Spleen (tissue), 7 donors: ENCODE measurements around the gene UQCRC2.

Experiments
- POLR2A ChIP-seq, 3 donors: fragments of 450-650 bp; IDR thresholded peaks; one replicate each; pipeline ENCODE4 v1.5.1; 2017; ENCODE audit warnings: antibody characterized with exemption in 3 of 3, mild to moderate bottlenecking in 1 of 3
- POLR2AphosphoS5 ChIP-seq, 3 donors: sonication (generic); formaldehyde crosslinking; IDR thresholded peaks; one replicate each; pipeline ENCODE4 v1.5.1; 2017; ENCODE audit warnings: antibody characterized with exemption in 3 of 3
- TF ChIP-seq, protein P1 (sequence below), 11 experiments: fragments of 200-600 bp in 7 of 11; fragments of 450-650 bp in 4 of 11; sonication (generic) in 4 of 11; IDR thresholded peaks in 8 of 11; conservative IDR thresholded peaks in 3 of 11; 1 replicate in 7 of 11; 2 replicates in 4 of 11; pipeline versions ENCODE4 v1.4.0 to v1.8.0; 2016 to 2021; ENCODE audit warnings: antibody characterized with exemption in 11 of 11, inconsistent platforms in 4 of 11, mild to moderate bottlenecking in 1 of 11
- donor health status: DM: no; HTN: no; CAD: no; lungs with moderate emphysema.
- donor health status: DM: no; HTN: no; CAD: no.
- donor health status: DM: no; HTN: no; CAD: no.

DNA sequence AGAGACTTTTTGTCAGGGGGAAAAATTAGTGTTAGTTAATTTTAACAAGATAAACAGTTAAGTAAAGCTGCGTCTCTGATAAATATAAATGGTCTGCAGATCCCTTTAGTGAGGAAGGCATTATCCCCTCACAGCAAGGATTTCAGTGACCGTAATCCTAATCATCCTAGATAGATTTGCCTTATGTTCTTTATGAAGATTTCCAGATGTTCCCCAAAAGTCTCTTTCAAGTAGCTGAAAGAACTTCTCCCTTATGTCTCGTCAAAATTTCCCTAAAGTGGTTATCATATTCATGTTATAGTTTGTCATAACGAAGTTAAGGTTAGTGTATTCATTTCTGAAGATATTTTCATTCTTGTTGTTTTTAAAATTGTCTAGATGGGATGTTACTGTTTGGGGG lies 60.3 kb downstream of the UQCRC2 start:
- TF ChIP-seq, protein P1, sequence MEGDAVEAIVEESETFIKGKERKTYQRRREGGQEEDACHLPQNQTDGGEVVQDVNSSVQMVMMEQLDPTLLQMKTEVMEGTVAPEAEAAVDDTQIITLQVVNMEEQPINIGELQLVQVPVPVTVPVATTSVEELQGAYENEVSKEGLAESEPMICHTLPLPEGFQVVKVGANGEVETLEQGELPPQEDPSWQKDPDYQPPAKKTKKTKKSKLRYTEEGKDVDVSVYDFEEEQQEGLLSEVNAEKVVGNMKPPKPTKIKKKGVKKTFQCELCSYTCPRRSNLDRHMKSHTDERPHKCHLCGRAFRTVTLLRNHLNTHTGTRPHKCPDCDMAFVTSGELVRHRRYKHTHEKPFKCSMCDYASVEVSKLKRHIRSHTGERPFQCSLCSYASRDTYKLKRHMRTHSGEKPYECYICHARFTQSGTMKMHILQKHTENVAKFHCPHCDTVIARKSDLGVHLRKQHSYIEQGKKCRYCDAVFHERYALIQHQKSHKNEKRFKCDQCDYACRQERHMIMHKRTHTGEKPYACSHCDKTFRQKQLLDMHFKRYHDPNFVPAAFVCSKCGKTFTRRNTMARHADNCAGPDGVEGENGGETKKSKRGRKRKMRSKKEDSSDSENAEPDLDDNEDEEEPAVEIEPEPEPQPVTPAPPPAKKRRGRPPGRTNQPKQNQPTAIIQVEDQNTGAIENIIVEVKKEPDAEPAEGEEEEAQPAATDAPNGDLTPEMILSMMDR (IDR thresholded peaks at IDR 0.05 in 8 of 11, conservative IDR thresholded peaks at IDR 0.05 in 3 of 11), result no peak
- TF ChIP-seq POLR2A (IDR thresholded peaks at IDR 0.05) (no peak), POLR2AphosphoS5 (IDR thresholded peaks at IDR 0.05) (no peak)
